ENCODE results near the gene HPX.

The HPX gene

GRCh38 chr11:6401464-6401863 is 39.3 kb downstream of the HPX start:
- Histone ChIP-seq H3K4me2 (no peak overlapping the region), H4K20me1 (ENCODE audit: insufficient read depth) (no peaks in the 10 kb centered on the region), H3K4me1 (ENCODE audit: low read depth, poor library complexity, severe bottlenecking) (peaks cover 18% of the 10 kb centered on the region), H3K27me3 (ENCODE audit: insufficient read depth, low read depth) (no peaks in the 10 kb centered on the region), H3K4me3 (IDR thresholded peaks at IDR 0.05; ENCODE audit: insufficient read depth, low read depth, low read length) (no peak overlapping the region), H3K36me3 (ENCODE audit: insufficient read depth) (no peaks in the 10 kb centered on the region), H3K79me2 (ENCODE audit: insufficient read depth, low read depth) (no peaks in the 10 kb centered on the region), H3K27ac (no peak overlapping the region), H2AFZ (ENCODE audit: low read depth) (no peak overlapping the region), H3K9ac (no peak overlapping the region)
- TF ChIP-seq CTCF (conservative IDR thresholded peaks at IDR 0.05; ENCODE audit: low read depth, low read length) = no peak

- Histone ChIP-seq H3K4me2 (no peak overlapping the region), H3K27ac (no peak overlapping the region), H3K4me1 (ENCODE audit: low read depth, poor library complexity, severe bottlenecking) (peaks cover 18% of the 10 kb centered on the region), H3K79me2 (ENCODE audit: insufficient read depth, low read depth) (no peaks in the 10 kb centered on the region), H2AFZ (ENCODE audit: low read depth) (no peak overlapping the region), H3K9ac (no peak overlapping the region), H3K36me3 (ENCODE audit: insufficient read depth) (no peaks in the 10 kb centered on the region), H3K27me3 (ENCODE audit: insufficient read depth, low read depth) (no peaks in the 10 kb centered on the region), H3K4me3 (IDR thresholded peaks at IDR 0.05; ENCODE audit: insufficient read depth, low read depth, low read length) (no peak overlapping the region), H4K20me1 (ENCODE audit: insufficient read depth) (no peaks in the 10 kb centered on the region)
- TF ChIP-seq CTCF (conservative IDR thresholded peaks at IDR 0.05; ENCODE audit: low read depth, low read length) = no peak
These were observed 40.1 kb downstream of the HPX start for GRCh38 chr11:6400431-6401345.

- Histone ChIP-seq H3K27me3 (ENCODE audit: insufficient read depth, low read depth) (no peaks in the 10 kb centered on the region), H3K4me2 (no peak overlapping the region), H3K9ac (no peak overlapping the region), H3K27ac (no peak overlapping the region), H2AFZ (ENCODE audit: low read depth) (no peak overlapping the region), H3K36me3 (ENCODE audit: insufficient read depth) (no peaks in the 10 kb centered on the region), H3K4me1 (ENCODE audit: low read depth, poor library complexity, severe bottlenecking) (peaks cover 7% of the 10 kb centered on the region), H3K79me2 (ENCODE audit: insufficient read depth, low read depth) (no peaks in the 10 kb centered on the region), H3K4me3 (IDR thresholded peaks at IDR 0.05; ENCODE audit: insufficient read depth, low read depth, low read length) (no peak overlapping the region), H4K20me1 (ENCODE audit: insufficient read depth) (no peaks in the 10 kb centered on the region)
- no peak for TF ChIP-seq CTCF (conservative IDR thresholded peaks at IDR 0.05; ENCODE audit: low read depth, low read length)
These were observed 43.2 kb downstream of the HPX start for GRCh38 chr11:6397636-6398035.

GRCh38 chr11:6397156-6397555 is 43.6 kb downstream of the HPX start:
- H4K20me1 ChIP-seq (ENCODE audit: insufficient read depth) = no peaks in the 10 kb centered on the region
- no peak overlapping the region for H2AFZ ChIP-seq (ENCODE audit: low read depth)
- no peaks in the 10 kb centered on the region for H3K27me3 ChIP-seq (ENCODE audit: insufficient read depth, low read depth)
- peaks cover 2% of the 10 kb centered on the region for H3K4me1 ChIP-seq (ENCODE audit: low read depth, poor library complexity, severe bottlenecking)
- H3K27ac ChIP-seq = no peak overlapping the region
- H3K4me2 ChIP-seq = no peak overlapping the region
- no peaks in the 10 kb centered on the region for H3K36me3 ChIP-seq (ENCODE audit: insufficient read depth)
- TF ChIP-seq CTCF (conservative IDR thresholded peaks at IDR 0.05; ENCODE audit: low read depth, low read length) = no peak
- H3K9ac ChIP-seq = no peak overlapping the region
- H3K79me2 ChIP-seq (ENCODE audit: insufficient read depth, low read depth) = no peaks in the 10 kb centered on the region
- no peak overlapping the region for H3K4me3 ChIP-seq (IDR thresholded peaks at IDR 0.05; ENCODE audit: insufficient read depth, low read depth, low read length)
